HG03196 (cell line): ENCODE data around the gene KIF19.

Experiments
- ATAC-seq: cut with Tn5 transposase; IDR thresholded peaks from one replicate; pipeline ENCODE4 v1.9.1; 2021; ENCODE audit not compliant: unreplicated experiment

Gene KIF19

GRCh38 chr17:74340470-74341023 lies 14.5 kb downstream of the KIF19 start:
- no peak for ATAC-seq

- no peak for ATAC-seq
Measured at GRCh38 chr17:74342224-74342623, 16.2 kb downstream of the KIF19 start.

GRCh38 chr17:74343121-74343520 lies 17.1 kb downstream of the KIF19 start:
- no peak for ATAC-seq

GRCh38 chr17:74343526-74344284 lies 17.7 kb downstream of the KIF19 start:
- ATAC-seq: no peak

GRCh38 chr17:74344658-74345057 lies 18.6 kb downstream of the KIF19 start:
- ATAC-seq: no peak

GRCh38 chr17:74345433-74346241 lies 19.6 kb downstream of the KIF19 start:
- ATAC-seq: no peak

GRCh38 chr17:74347646-74348045 lies 21.6 kb downstream of the KIF19 start:
- no peak for ATAC-seq

- no peak for ATAC-seq
Measured at GRCh38 chr17:74349120-74349519, 23.1 kb downstream of the KIF19 start.

- no peak for ATAC-seq
Measured at GRCh38 chr17:74350486-74350885, 24.5 kb downstream of the KIF19 start.

- ATAC-seq: no peak
Measured at GRCh38 chr17:74351552-74352210, 25.7 kb downstream of the KIF19 start.

GRCh38 chr17:74353446-74354060 lies 27.5 kb downstream of the KIF19 start:
- ATAC-seq: no peak

- no peak for ATAC-seq
Measured at GRCh38 chr17:74354123-74354522, 28.1 kb downstream of the KIF19 start.

- no peak for ATAC-seq
Measured at GRCh38 chr17:74354561-74354960, 28.5 kb downstream of the KIF19 start.

GRCh38 chr17:74355065-74355464 lies 29.0 kb downstream of the KIF19 start:
- ATAC-seq: no peak

- no peak for ATAC-seq
Measured at GRCh38 chr17:74356646-74357465, 30.8 kb downstream of the KIF19 start.

GRCh38 chr17:74357466-74357809 lies 31.4 kb downstream of the KIF19 start:
- no peak for ATAC-seq

- no peak for ATAC-seq
Measured at GRCh38 chr17:74358697-74359096, 32.7 kb downstream of the KIF19 start.

GRCh38 chr17:74359916-74360315 lies 33.9 kb downstream of the KIF19 start:
- no peak for ATAC-seq

GRCh38 chr17:74360899-74361229 lies 34.8 kb downstream of the KIF19 start:
- no peak for ATAC-seq
